Measurements from ENCODE around the gene SUSD4.

DNA sequence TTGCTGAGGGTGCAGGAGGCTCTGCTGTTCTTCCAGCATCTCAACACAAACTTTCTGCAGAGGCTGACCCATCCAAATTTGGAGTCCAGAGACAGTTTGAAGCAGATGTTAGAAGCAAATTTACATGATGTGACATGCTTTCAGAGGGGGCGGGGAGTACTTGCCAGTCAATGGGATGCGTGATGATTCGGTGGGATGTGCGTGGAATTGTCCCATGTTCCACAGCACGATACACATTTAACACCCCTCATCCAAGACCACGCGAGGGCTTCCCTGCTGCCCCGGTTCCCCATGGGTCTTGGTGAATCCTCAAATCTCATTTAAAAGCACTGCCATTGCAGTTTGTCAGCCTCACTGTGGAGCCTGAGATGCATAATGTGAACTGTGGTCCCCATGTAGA is 142.3 kb downstream of the SUSD4 start:
- TF ChIP-seq, protein P1, sequence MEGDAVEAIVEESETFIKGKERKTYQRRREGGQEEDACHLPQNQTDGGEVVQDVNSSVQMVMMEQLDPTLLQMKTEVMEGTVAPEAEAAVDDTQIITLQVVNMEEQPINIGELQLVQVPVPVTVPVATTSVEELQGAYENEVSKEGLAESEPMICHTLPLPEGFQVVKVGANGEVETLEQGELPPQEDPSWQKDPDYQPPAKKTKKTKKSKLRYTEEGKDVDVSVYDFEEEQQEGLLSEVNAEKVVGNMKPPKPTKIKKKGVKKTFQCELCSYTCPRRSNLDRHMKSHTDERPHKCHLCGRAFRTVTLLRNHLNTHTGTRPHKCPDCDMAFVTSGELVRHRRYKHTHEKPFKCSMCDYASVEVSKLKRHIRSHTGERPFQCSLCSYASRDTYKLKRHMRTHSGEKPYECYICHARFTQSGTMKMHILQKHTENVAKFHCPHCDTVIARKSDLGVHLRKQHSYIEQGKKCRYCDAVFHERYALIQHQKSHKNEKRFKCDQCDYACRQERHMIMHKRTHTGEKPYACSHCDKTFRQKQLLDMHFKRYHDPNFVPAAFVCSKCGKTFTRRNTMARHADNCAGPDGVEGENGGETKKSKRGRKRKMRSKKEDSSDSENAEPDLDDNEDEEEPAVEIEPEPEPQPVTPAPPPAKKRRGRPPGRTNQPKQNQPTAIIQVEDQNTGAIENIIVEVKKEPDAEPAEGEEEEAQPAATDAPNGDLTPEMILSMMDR (IDR thresholded peaks at IDR 0.05): no peak
- TF ChIP-seq POLR2A (IDR thresholded peaks at IDR 0.05): no peak

Measured in uterus (tissue), 2 donors.